ENCODE measurements around the gene KCP. TPM values are rescaled to one million over a fixed set of nuclear protein-coding genes. Genes with fewer than 3 reads are reported as not detected.

KCP gene
- polyA plus RNA-seq, 1 donor from 2014 or later, result 0.31 TPM

- Histone ChIP-seq H2AFZ (ENCODE audit: low read depth, low read length) (no peak overlapping the region), H3K9me2 (ENCODE audit: insufficient read depth, low read length) (no peaks in the 10 kb centered on the region), H3K27ac (ENCODE audit: low read length) (no peak overlapping the region), H3K36me3 (ENCODE audit: insufficient read depth, low read length) (no peaks in the 10 kb centered on the region), H3K4me3 (ENCODE audit: low read length) (no peak overlapping the region), H3K27me3 (ENCODE audit: insufficient read depth, low read depth, low read length) (peaks cover 47% of the 10 kb centered on the region), H3K79me2 (replicated peaks; ENCODE audit: insufficient read depth, low read length) (no peaks in the 10 kb centered on the region), H3K4me2 (ENCODE audit: low read length) (no peak overlapping the region), H3K9me3 (ENCODE audit: low read length) (no peaks in the 10 kb centered on the region), H3F3A (ENCODE audit: insufficient read depth, low read length, poor library complexity, severe bottlenecking) (no peaks in the 10 kb centered on the region), H3K9ac (ENCODE audit: low read length) (no peak overlapping the region), H4K20me1 (ENCODE audit: insufficient read depth) (no peaks in the 10 kb centered on the region)
- TF ChIP-seq MXI1 (conservative IDR thresholded peaks at IDR 0.05; ENCODE audit: poor library complexity, severe bottlenecking) (no peak), EZH2 (IDR thresholded peaks at IDR 0.05; ENCODE audit: borderline replicate concordance, insufficient read depth, low read length, poor library complexity, severe bottlenecking) (no peak), RAD21 (conservative IDR thresholded peaks at IDR 0.05) (no peak), CTCF (IDR thresholded peaks at IDR 0.05; ENCODE audit: poor library complexity, severe bottlenecking) (no peak), EP300 (conservative IDR thresholded peaks at IDR 0.05; ENCODE audit: poor library complexity, severe bottlenecking) (no peak), TAF1 (IDR thresholded peaks at IDR 0.05; ENCODE audit: low read depth) (no peak), SMC3 (conservative IDR thresholded peaks at IDR 0.05; ENCODE audit: poor library complexity) (no peak), POLR2AphosphoS5 (IDR thresholded peaks at IDR 0.05) (no peak), REST (IDR thresholded peaks at IDR 0.05; ENCODE audit: borderline replicate concordance) (no peak)
Measured at GRCh38 chr7:128935342-128935730, 24.8 kb upstream of the KCP start.

GRCh38 chr7:128934361-128935341 lies 24.1 kb upstream of the KCP start:
- TF ChIP-seq SMC3 (conservative IDR thresholded peaks at IDR 0.05; ENCODE audit: poor library complexity) (no peak), RAD21 (conservative IDR thresholded peaks at IDR 0.05) (no peak), EZH2 (IDR thresholded peaks at IDR 0.05; ENCODE audit: borderline replicate concordance, insufficient read depth, low read length, poor library complexity, severe bottlenecking) (no peak), CTCF (IDR thresholded peaks at IDR 0.05; ENCODE audit: poor library complexity, severe bottlenecking) (no peak), POLR2AphosphoS5 (IDR thresholded peaks at IDR 0.05) (no peak), MXI1 (conservative IDR thresholded peaks at IDR 0.05; ENCODE audit: poor library complexity, severe bottlenecking) (no peak), EP300 (conservative IDR thresholded peaks at IDR 0.05; ENCODE audit: poor library complexity, severe bottlenecking) (no peak), REST (IDR thresholded peaks at IDR 0.05; ENCODE audit: borderline replicate concordance) (no peak), TAF1 (IDR thresholded peaks at IDR 0.05; ENCODE audit: low read depth) (no peak)
- Histone ChIP-seq H3K27ac (ENCODE audit: low read length) (no peak overlapping the region), H2AFZ (ENCODE audit: low read depth, low read length) (no peak overlapping the region)

More at GRCh38 chr7:128934361-128935341, 24.1 kb upstream of the KCP start:
- H3K4me2 ChIP-seq (ENCODE audit: low read length), result no peak overlapping the region
- no peak overlapping the region for H3K9ac ChIP-seq (ENCODE audit: low read length)
- no peaks in the 10 kb centered on the region for H3K9me3 ChIP-seq (ENCODE audit: low read length)
- H3K9me2 ChIP-seq (ENCODE audit: insufficient read depth, low read length), result no peaks in the 10 kb centered on the region
- no peaks in the 10 kb centered on the region for H3K79me2 ChIP-seq (replicated peaks; ENCODE audit: insufficient read depth, low read length)
- no peaks in the 10 kb centered on the region for H3K36me3 ChIP-seq (ENCODE audit: insufficient read depth, low read length)
- no peaks in the 10 kb centered on the region for H4K20me1 ChIP-seq (ENCODE audit: insufficient read depth)
- no peaks in the 10 kb centered on the region for H3F3A ChIP-seq (ENCODE audit: insufficient read depth, low read length, poor library complexity, severe bottlenecking)
- H3K27me3 ChIP-seq (ENCODE audit: insufficient read depth, low read depth, low read length), result peaks cover 41% of the 10 kb centered on the region
- H3K4me3 ChIP-seq (ENCODE audit: low read length), result no peak overlapping the region
